Sigmoid colon (tissue), 4 donors: ENCODE results near the gene ETS2.

Experiments used
- POLR2AphosphoS5 ChIP-seq, 4 donors: sonication (generic); formaldehyde crosslinking; IDR thresholded peaks; one replicate each; pipeline ENCODE4 v1.6.1; 2017; ENCODE audit warnings: antibody characterized with exemption in 4 of 4
- TF ChIP-seq, protein P1 (sequence below), 4 experiments: fragments of 450-650 bp in 3 of 4; fragments of 200-600 bp in 1 of 4; IDR thresholded peaks; one replicate each; pipeline ENCODE4 v1.5.1; 2016 to 2019; ENCODE audit warnings: antibody characterized with exemption in 4 of 4, mild to moderate bottlenecking in 3 of 4, moderate library complexity in 2 of 4

DNA sequence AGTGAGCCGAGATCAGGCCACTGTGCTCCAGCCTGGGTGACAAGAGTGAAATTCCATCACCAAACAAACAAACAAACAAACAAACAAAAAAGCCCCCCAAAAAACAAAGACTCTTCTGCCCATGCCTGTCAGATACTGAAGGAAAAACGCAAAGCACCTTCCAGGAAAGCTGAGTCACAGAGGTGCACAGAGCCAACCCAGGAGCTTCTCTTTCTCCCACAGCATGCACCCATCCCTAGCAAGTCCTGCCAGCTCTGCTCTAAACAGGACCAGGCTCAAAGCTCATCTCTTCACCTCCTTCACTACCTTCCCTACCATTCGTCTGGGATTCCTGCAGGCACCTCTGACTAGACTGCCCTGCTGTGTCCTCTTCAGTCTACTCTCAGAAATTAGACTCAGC lies 46.5 kb downstream of the ETS2 start:
- TF ChIP-seq, protein P1, sequence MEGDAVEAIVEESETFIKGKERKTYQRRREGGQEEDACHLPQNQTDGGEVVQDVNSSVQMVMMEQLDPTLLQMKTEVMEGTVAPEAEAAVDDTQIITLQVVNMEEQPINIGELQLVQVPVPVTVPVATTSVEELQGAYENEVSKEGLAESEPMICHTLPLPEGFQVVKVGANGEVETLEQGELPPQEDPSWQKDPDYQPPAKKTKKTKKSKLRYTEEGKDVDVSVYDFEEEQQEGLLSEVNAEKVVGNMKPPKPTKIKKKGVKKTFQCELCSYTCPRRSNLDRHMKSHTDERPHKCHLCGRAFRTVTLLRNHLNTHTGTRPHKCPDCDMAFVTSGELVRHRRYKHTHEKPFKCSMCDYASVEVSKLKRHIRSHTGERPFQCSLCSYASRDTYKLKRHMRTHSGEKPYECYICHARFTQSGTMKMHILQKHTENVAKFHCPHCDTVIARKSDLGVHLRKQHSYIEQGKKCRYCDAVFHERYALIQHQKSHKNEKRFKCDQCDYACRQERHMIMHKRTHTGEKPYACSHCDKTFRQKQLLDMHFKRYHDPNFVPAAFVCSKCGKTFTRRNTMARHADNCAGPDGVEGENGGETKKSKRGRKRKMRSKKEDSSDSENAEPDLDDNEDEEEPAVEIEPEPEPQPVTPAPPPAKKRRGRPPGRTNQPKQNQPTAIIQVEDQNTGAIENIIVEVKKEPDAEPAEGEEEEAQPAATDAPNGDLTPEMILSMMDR (IDR thresholded peaks at IDR 0.05): no peak
- TF ChIP-seq POLR2AphosphoS5 (IDR thresholded peaks at IDR 0.05): no peak
